CD1c-positive myeloid dendritic cell (primary cell): ENCODE data around the gene SMARCA5.
"Not testable (repeated sequence)": the region's sequence is repeated elsewhere in the genome, so short reads cannot be mapped to it uniquely, and the experiment has no call there.

Source experiments
- DNase-seq: peaks from one replicate; pipeline ENCODE4 v3.0.0-alpha.2; 2016; ENCODE audit errors: extremely low spot score

SMARCA5 gene

GRCh38 chr4:143513314-143514168, at the start of gene SMARCA5:
Gene SMARCA5 (plus strand): TSS chr4:143513702. CDS start chr4:143513925, 223 bp downstream.
- peak; percentile 99 for DNase-seq

GRCh38 chr4:143473334-143474126, 40.0 kb upstream of the SMARCA5 start:
- DNase-seq: no peak

GRCh38 chr4:143477487-143477886, 36.0 kb upstream of the SMARCA5 start:
- no peak for DNase-seq

GRCh38 chr4:143481361-143481760, 32.1 kb upstream of the SMARCA5 start:
- no peak for DNase-seq

GRCh38 chr4:143482840-143483239, 30.7 kb upstream of the SMARCA5 start:
- DNase-seq: peak; percentile 42

- DNase-seq: no peak
Observed at GRCh38 chr4:143486314-143486713, 27.2 kb upstream of the SMARCA5 start.

GRCh38 chr4:143488687-143489086, 24.8 kb upstream of the SMARCA5 start:
- DNase-seq: no peak

GRCh38 chr4:143489106-143489505, 24.4 kb upstream of the SMARCA5 start:
- DNase-seq: no peak

GRCh38 chr4:143498021-143498420, 15.5 kb upstream of the SMARCA5 start:
- DNase-seq: no peak

- peak; percentile 36 for DNase-seq
Observed at GRCh38 chr4:143502231-143502630, 11.3 kb upstream of the SMARCA5 start.

- no peak for DNase-seq
Observed at GRCh38 chr4:143506031-143506430, 7.5 kb upstream of the SMARCA5 start.

GRCh38 chr4:143511906-143512305, 1.6 kb upstream of the SMARCA5 start:
- DNase-seq: no peak

GRCh38 chr4:143512978-143513313, 556 bp upstream of the SMARCA5 start:
- DNase-seq: no peak

- DNase-seq: no peak
Observed at GRCh38 chr4:143514169-143514495, 630 bp downstream of the SMARCA5 start.

GRCh38 chr4:143514497-143514896, 995 bp downstream of the SMARCA5 start:
- peak; percentile 34 for DNase-seq

- no peak for DNase-seq
Observed at GRCh38 chr4:143514901-143515300, 1.4 kb downstream of the SMARCA5 start.

GRCh38 chr4:143515905-143516304, 2.4 kb downstream of the SMARCA5 start:
- no peak for DNase-seq

- no peak for DNase-seq
Observed at GRCh38 chr4:143517764-143518163, 4.3 kb downstream of the SMARCA5 start.

GRCh38 chr4:143524211-143524610, 10.7 kb downstream of the SMARCA5 start:
- no peak for DNase-seq

- not testable (repeated sequence) for DNase-seq
Observed at GRCh38 chr4:143528046-143528445, 14.5 kb downstream of the SMARCA5 start.

GRCh38 chr4:143531380-143531779, 17.9 kb downstream of the SMARCA5 start:
- DNase-seq: no peak

GRCh38 chr4:143531788-143532491, 18.4 kb downstream of the SMARCA5 start:
- DNase-seq: no peak
